ENCODE data around the gene NUMB.

DNA sequence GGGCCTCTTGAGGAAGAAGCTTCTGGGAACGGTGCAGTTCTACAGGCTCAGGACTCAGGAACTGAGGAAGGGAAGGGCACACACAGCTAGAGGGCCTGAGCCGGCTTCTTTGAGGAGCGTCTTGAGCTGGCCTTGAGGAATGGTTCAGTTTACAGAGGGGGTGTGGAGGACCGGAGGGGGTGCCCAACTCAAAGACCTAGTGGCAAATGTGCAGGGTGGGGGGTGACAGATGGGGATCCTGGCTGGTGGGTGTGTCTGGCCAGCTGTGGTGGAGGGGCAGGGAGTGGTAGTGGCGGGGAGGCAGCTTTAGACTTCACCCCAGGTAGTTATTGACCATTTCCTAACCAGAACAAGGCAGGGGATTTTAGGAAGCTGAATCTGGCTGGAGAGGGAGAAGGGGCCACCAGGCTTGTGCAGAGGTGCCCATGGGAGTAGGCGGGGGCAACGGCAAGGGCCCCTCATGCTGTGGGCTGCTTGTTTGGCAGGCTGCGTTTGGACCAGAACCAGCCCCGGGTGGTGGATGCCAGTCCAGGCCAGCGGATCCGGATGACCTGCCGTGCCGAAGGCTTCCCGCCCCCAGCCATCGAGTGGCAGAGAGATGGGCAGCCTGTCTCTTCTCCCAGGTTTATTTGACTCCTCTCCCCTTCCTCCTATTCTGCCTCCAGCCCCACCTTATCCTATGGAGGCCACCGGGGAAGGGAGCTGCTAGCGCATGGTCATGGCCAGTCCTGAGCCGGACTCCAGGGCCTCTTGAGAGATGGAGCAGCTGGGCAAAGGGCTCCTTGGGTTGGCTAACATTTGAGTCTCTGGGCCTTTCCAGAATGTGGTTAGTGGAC lies 193.2 kb downstream of the NUMB start:
- no peak for TF ChIP-seq EZH2 (IDR thresholded peaks at IDR 0.05; ENCODE audit: low read length, missing control alignments)
- TF ChIP-seq, protein P1, sequence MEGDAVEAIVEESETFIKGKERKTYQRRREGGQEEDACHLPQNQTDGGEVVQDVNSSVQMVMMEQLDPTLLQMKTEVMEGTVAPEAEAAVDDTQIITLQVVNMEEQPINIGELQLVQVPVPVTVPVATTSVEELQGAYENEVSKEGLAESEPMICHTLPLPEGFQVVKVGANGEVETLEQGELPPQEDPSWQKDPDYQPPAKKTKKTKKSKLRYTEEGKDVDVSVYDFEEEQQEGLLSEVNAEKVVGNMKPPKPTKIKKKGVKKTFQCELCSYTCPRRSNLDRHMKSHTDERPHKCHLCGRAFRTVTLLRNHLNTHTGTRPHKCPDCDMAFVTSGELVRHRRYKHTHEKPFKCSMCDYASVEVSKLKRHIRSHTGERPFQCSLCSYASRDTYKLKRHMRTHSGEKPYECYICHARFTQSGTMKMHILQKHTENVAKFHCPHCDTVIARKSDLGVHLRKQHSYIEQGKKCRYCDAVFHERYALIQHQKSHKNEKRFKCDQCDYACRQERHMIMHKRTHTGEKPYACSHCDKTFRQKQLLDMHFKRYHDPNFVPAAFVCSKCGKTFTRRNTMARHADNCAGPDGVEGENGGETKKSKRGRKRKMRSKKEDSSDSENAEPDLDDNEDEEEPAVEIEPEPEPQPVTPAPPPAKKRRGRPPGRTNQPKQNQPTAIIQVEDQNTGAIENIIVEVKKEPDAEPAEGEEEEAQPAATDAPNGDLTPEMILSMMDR (conservative IDR thresholded peaks at IDR 0.05 in 1 of 2, IDR thresholded peaks at IDR 0.05 in 1 of 2; ENCODE audit: low read depth in 1 of 2, low read length in 2 of 2) = no peak
